22Rv1 (cell line): ENCODE measurements around the gene PXDN.

Experiments
- CTCF ChIP-seq: fragments of 450-650 bp; IDR thresholded peaks from 2 replicates; pipeline ENCODE4 v1.5.1; 2017; ENCODE audit warnings: mild to moderate bottlenecking
- ZFX ChIP-seq: fragments of 450-650 bp; IDR thresholded peaks from 2 replicates; pipeline ENCODE4 v1.6.1; 2017; ENCODE audit warnings: antibody characterized with exemption, borderline replicate concordance

DNA sequence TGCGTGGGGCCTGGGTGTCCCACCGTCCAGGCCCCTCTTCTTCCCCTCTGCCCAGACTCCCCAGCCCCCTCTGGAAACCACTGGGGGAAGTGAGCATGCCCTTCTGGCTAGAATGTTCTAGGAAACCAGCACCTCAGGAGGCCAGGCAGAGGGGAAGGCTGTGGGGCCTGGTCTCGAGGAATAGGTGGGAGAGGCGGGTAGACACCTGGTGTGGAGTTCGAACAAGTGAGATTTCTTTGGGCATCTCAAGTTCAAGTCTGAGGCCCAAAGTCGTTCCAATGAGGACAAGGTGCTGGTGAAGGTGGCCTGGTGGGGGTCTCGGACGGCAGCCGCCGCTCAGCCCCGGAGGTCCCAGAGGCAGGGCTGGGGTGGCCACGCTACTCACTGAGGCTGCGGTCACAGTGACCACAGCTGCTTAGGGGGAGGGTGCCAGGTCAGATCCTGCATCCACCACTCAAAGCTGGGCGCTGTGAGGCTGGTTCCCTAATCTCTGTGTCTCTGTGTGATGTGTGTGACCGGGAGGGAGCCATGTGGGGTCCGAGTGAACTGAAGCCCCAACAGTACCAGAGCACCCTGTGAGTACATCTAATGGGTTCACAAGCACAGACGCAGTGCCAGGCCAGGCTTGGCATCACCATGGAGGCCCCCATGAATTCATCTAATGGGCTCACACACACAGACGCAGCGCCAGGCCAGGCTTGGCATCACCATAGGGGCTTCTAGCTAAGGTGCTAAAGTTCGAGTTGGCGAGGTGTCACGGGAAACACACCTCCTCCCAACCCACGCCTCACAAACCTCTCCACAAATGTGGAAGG, 26.5 kb upstream of the PXDN start:
- no peak for TF ChIP-seq CTCF
- no peak for TF ChIP-seq ZFX
